Measurements from ENCODE around the gene ZNF460.
"Not testable (repeated sequence)": the region's sequence is repeated elsewhere in the genome, so short reads cannot be mapped to it uniquely, and the experiment has no call there.

ZNF460 gene

DNA sequence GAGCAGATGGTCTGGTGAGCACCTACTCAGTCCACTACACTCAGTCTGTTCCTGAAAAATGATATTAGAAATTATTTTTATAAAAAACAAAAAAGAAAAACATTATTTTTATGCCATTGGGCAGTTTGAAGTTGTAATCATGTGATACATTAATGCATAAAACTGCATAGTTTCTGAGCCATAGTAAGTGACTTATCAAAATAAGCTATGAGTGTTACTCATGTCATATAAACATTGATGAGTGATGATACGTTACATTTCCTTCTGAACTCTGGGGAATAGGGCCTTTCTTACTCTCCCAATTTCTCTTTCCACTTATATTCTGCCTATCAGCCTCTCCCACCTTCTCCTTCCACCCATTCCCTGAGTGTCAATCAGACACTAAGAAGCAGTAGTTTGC is 31.0 kb upstream of the ZNF460 start:
- peaks cover 73% of the 10 kb centered on the region for H3K36me3 Mint-ChIP-seq (ENCODE audit: low read depth)
- no peaks in the 10 kb centered on the region for H3K27me3 Mint-ChIP-seq (ENCODE audit: low read depth)
- no peaks in the 10 kb centered on the region for H3K9me3 Mint-ChIP-seq
- no peaks in the 10 kb centered on the region for H3K4me1 Mint-ChIP-seq
- TF ChIP-seq, protein P1, sequence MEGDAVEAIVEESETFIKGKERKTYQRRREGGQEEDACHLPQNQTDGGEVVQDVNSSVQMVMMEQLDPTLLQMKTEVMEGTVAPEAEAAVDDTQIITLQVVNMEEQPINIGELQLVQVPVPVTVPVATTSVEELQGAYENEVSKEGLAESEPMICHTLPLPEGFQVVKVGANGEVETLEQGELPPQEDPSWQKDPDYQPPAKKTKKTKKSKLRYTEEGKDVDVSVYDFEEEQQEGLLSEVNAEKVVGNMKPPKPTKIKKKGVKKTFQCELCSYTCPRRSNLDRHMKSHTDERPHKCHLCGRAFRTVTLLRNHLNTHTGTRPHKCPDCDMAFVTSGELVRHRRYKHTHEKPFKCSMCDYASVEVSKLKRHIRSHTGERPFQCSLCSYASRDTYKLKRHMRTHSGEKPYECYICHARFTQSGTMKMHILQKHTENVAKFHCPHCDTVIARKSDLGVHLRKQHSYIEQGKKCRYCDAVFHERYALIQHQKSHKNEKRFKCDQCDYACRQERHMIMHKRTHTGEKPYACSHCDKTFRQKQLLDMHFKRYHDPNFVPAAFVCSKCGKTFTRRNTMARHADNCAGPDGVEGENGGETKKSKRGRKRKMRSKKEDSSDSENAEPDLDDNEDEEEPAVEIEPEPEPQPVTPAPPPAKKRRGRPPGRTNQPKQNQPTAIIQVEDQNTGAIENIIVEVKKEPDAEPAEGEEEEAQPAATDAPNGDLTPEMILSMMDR (IDR thresholded peaks at IDR 0.05; ENCODE audit: unreplicated experiment in 3 of 3): no peak
- no peak overlapping the region for H3K4me3 Mint-ChIP-seq
- no peak overlapping the region for H3K27ac Mint-ChIP-seq

GRCh38 chr19:57253767-57254166 is 26.5 kb upstream of the ZNF460 start:
- H3K36me3 Mint-ChIP-seq (ENCODE audit: low read depth): peaks cover 68% of the 10 kb centered on the region
- not testable (repeated sequence) for H3K27me3 Mint-ChIP-seq (ENCODE audit: low read depth); H3K4me3 Mint-ChIP-seq; H3K27ac Mint-ChIP-seq; H3K4me1 Mint-ChIP-seq; H3K9me3 Mint-ChIP-seq

DNA sequence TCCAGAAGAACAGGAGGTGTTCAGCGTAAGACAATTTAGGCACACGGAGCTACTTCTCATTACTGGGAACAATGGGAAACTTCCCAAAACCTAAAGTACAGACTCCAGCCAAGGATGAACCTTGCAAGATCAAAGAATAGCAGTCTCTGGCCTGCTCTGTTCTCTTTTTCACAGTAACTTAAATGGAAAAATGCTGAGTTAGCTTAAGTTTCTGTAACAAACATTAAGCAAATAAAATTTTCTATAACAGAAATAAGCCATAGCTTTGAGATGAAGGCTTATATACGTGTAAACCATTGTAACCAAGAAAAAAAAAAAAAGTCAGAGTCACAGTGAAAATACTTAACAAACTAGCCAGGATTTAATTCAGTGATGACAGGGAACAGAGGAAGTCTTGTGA is 18.2 kb upstream of the ZNF460 start:
- no peaks in the 10 kb centered on the region for H3K4me1 Mint-ChIP-seq
- peaks cover 29% of the 10 kb centered on the region for H3K36me3 Mint-ChIP-seq (ENCODE audit: low read depth)
- H3K9me3 Mint-ChIP-seq: no peaks in the 10 kb centered on the region
- TF ChIP-seq, protein P1 (IDR thresholded peaks at IDR 0.05; ENCODE audit: unreplicated experiment in 3 of 3): no peak
- no peak overlapping the region for H3K4me3 Mint-ChIP-seq
- H3K27me3 Mint-ChIP-seq (ENCODE audit: low read depth): no peaks in the 10 kb centered on the region
- no peak overlapping the region for H3K27ac Mint-ChIP-seq

DNA sequence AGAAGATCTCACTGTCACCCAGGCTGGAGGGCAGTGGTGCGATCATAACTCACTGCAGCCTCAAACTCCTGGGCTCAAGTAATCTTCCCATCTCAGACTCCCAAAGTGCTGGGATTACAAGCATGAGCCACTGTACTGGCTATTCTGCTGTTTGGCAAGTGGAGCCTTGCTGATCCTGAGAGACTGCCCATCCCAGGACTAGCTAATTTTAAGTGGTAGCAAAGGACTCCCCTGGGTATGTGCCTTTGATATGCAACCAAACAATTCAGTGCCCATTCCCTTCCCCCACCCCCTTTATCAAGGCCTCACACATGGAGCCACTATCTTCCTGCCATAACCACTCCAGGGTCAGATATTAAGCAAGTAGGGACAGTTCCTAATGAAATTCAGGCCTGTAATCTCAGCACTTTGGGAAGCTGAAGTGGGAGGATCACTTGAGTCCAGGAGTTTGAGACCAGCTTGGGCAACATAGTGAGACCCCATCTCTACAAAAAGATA is 17.0 kb upstream of the ZNF460 start:
- peaks cover 24% of the 10 kb centered on the region for H3K36me3 Mint-ChIP-seq (ENCODE audit: low read depth)
- no peaks in the 10 kb centered on the region for H3K4me1 Mint-ChIP-seq

GRCh38 chr19:57267291-57267690 is 13.0 kb upstream of the ZNF460 start:
- Mint-ChIP-seq H3K27me3 (ENCODE audit: low read depth) (no peaks in the 10 kb centered on the region), H3K36me3 (ENCODE audit: low read depth) (peaks cover 8% of the 10 kb centered on the region), H3K27ac (peak overlapping the region; percentile 30 to 74 (median 69)), H3K9me3 (no peaks in the 10 kb centered on the region), H3K4me3 (no peak overlapping the region), H3K4me1 (no peaks in the 10 kb centered on the region)
- TF ChIP-seq, protein P1 (IDR thresholded peaks at IDR 0.05; ENCODE audit: unreplicated experiment in 3 of 3): no peak

More for the DNA sequence above, 17.0 kb upstream of the ZNF460 start:
- Mint-ChIP-seq H3K27me3 (ENCODE audit: low read depth) (no peaks in the 10 kb centered on the region), H3K27ac (no peak overlapping the region), H3K4me3 (no peak overlapping the region), H3K9me3 (no peaks in the 10 kb centered on the region)
- TF ChIP-seq, protein P1 (IDR thresholded peaks at IDR 0.05; ENCODE audit: unreplicated experiment in 3 of 3): no peak

GRCh38 chr19:57269515-57270250 is 10.6 kb upstream of the ZNF460 start:
- Mint-ChIP-seq H3K27ac (peak overlapping the region in 1 of 3 experiments; percentile 58), H3K9me3 (no peaks in the 10 kb centered on the region), H3K4me1 (no peaks in the 10 kb centered on the region), H3K4me3 (no peak overlapping the region), H3K36me3 (ENCODE audit: low read depth) (peaks cover 17% of the 10 kb centered on the region), H3K27me3 (ENCODE audit: low read depth) (no peaks in the 10 kb centered on the region)
- TF ChIP-seq, protein P1 (IDR thresholded peaks at IDR 0.05; ENCODE audit: unreplicated experiment in 3 of 3): no peak

Measured in nephron (organoid).